Measurements from ENCODE around the gene AGBL1.

The AGBL1 gene

GRCh38 chr15:86165265-86166211 is 85.9 kb downstream of the AGBL1 start:
- Mint-ChIP-seq H3K4me1 (peaks cover 75% of the 10 kb centered on the region), H3K27me3 (ENCODE audit: low read depth, poor library complexity) (peaks cover 6% of the 10 kb centered on the region), H3K36me3 (ENCODE audit: low read depth) (no peaks in the 10 kb centered on the region), H3K9me3 (no peaks in the 10 kb centered on the region), H3K27ac (peak overlapping the region; percentile 97), H3K4me3 (peak overlapping the region; percentile 49)
- DNase-seq: peak; percentile 8
- no peak for TF ChIP-seq CTCF (IDR thresholded peaks at IDR 0.05)

GRCh38 chr15:86167841-86168240 is 88.2 kb downstream of the AGBL1 start:
- H3K36me3 Mint-ChIP-seq (ENCODE audit: low read depth): no peaks in the 10 kb centered on the region
- no peak for DNase-seq
- no peak overlapping the region for H3K4me3 Mint-ChIP-seq
- peaks cover under 1% of the 10 kb centered on the region for H3K9me3 Mint-ChIP-seq
- no peak overlapping the region for H3K27ac Mint-ChIP-seq
- H3K27me3 Mint-ChIP-seq (ENCODE audit: low read depth, poor library complexity): no peaks in the 10 kb centered on the region
- peaks cover 57% of the 10 kb centered on the region for H3K4me1 Mint-ChIP-seq
- TF ChIP-seq CTCF (IDR thresholded peaks at IDR 0.05): no peak

GRCh38 chr15:86178845-86179244 is 99.2 kb downstream of the AGBL1 start:
- no peak overlapping the region for H3K27ac Mint-ChIP-seq
- no peak for DNase-seq
- H3K9me3 Mint-ChIP-seq: peaks cover 24% of the 10 kb centered on the region
- TF ChIP-seq CTCF (IDR thresholded peaks at IDR 0.05): no peak
- no peak overlapping the region for H3K4me3 Mint-ChIP-seq
- H3K4me1 Mint-ChIP-seq: no peaks in the 10 kb centered on the region
- no peaks in the 10 kb centered on the region for H3K36me3 Mint-ChIP-seq (ENCODE audit: low read depth)
- peaks cover 5% of the 10 kb centered on the region for H3K27me3 Mint-ChIP-seq (ENCODE audit: low read depth, poor library complexity)

GRCh38 chr15:86183596-86184491 is 104.2 kb downstream of the AGBL1 start:
- no peak for DNase-seq
- Mint-ChIP-seq H3K36me3 (ENCODE audit: low read depth) (no peaks in the 10 kb centered on the region), H3K4me1 (no peaks in the 10 kb centered on the region), H3K27ac (no peak overlapping the region), H3K9me3 (peaks cover 14% of the 10 kb centered on the region), H3K4me3 (no peak overlapping the region), H3K27me3 (ENCODE audit: low read depth, poor library complexity) (no peaks in the 10 kb centered on the region)
- TF ChIP-seq CTCF (IDR thresholded peaks at IDR 0.05): no peak

- DNase-seq: no peak
- H3K4me1 Mint-ChIP-seq: peaks cover 5% of the 10 kb centered on the region
- H3K27me3 Mint-ChIP-seq (ENCODE audit: low read depth, poor library complexity): peaks cover 4% of the 10 kb centered on the region
- no peaks in the 10 kb centered on the region for H3K36me3 Mint-ChIP-seq (ENCODE audit: low read depth)
- no peak for TF ChIP-seq CTCF (IDR thresholded peaks at IDR 0.05)
- no peaks in the 10 kb centered on the region for H3K9me3 Mint-ChIP-seq
- H3K4me3 Mint-ChIP-seq: no peak overlapping the region
- H3K27ac Mint-ChIP-seq: no peak overlapping the region
Measured at GRCh38 chr15:86193716-86194380, 114.2 kb downstream of the AGBL1 start.

All from nephron progenitor cell (in vitro differentiated cells).